Activated B cell treated with CpG ODN at 0.5 μM for 24 hours (primary cell): ENCODE results near the gene TUBA4A. TPM values are rescaled to one million over a fixed set of nuclear protein-coding genes. Genes with fewer than 3 reads are reported as not detected.

Source experiments
- ATAC-seq: fragments of 200-7000 bp; cut with Tn5 transposase; one replicate; pipeline ENCODE4 v1.10.0; 2021; ENCODE audit warnings: low read depth, mild to moderate bottlenecking, moderate library complexity
- CTCF ChIA-PET: fragments of 350-600 bp; sonication (Branson Sonifier 250); formaldehyde crosslinking; loops from one replicate; lab custom pipeline; 2021; ENCODE audit warnings: antibody characterized with exemption; lab: Charles Lee
- POLR2A ChIA-PET: fragments of 350-600 bp; sonication (Branson Sonifier 250); formaldehyde crosslinking; loops from one replicate; lab custom pipeline; 2021; ENCODE audit warnings: antibody characterized with exemption; lab: Charles Lee
- DNase-seq: peaks from one replicate; pipeline ENCODE4 v3.0.0; 2022
- H3K27ac Mint-ChIP-seq: one replicate; pipeline ENCODE4 v1.8.0; 2020; ENCODE audit warnings: mixed read lengths
- H3K27me3 Mint-ChIP-seq: one replicate; pipeline ENCODE4 v1.8.0; 2021; ENCODE audit warnings: mixed read lengths
- H3K36me3 Mint-ChIP-seq: one replicate; pipeline ENCODE4 v1.8.0; 2021; ENCODE audit warnings: low read depth, mixed read lengths
- H3K4me1 Mint-ChIP-seq: one replicate; pipeline ENCODE4 v1.8.0; 2021; ENCODE audit warnings: mixed read lengths
- H3K4me3 Mint-ChIP-seq: one replicate; pipeline ENCODE4 v1.8.0; 2020; ENCODE audit warnings: mild to moderate bottlenecking, mixed read lengths
- H3K9me3 Mint-ChIP-seq: one replicate; pipeline ENCODE4 v1.8.0; 2020; ENCODE audit warnings: mixed read lengths
- CTCF ChIP-seq: fragments of 200-600 bp; IDR thresholded peaks from one replicate; pipeline ENCODE4 v1.8.0; 2022; ENCODE audit warnings: antibody characterized with exemption, mild to moderate bottlenecking
- intact Hi-C: fragments of 100-400 bp; cut with micrococcal nuclease; formaldehyde crosslinking; loops from one replicate; pipeline ENCODE4 v1.15.1; 2024
- total RNA-seq: library from RNA; stranded (reverse); gene quantifications from 2 replicates; pipeline ENCODE4 v1.2.3, GENCODE V29; 2022

The TUBA4A gene
- total RNA-seq, 1 donor from 2014 or later = 184 TPM

DNA sequence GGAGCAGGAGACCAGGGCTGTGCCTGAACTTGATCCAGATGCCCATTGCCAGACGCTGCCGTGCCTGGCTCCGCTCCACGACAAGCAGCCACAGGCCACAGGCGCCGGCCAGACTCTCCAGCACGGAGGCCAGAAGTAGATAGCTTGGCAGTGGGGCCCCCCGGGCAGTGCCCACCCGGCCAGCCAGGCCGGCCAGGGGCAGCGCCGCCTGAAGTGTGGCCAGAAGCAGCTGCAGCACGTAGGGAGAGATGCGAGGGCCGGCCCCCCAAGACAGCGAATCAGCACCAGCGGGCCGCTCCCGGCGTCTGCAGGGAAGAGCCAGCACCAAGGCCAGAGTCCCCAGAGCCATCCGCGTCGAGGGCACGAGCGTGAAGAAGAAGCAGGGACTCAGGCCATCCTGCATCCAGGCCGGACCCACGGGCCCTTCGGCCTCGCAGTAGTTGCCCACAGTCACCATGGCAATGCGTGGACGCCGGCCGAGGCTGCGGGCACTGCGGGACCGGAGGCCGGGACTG is 35.4 kb downstream of the TUBA4A start:
- no peak for TF ChIP-seq CTCF
- Mint-ChIP-seq H3K4me3 (peak overlapping the region; percentile 81), H3K27me3 (no peaks in the 10 kb centered on the region), H3K36me3 (peaks cover 46% of the 10 kb centered on the region), H3K9me3 (no peaks in the 10 kb centered on the region), H3K4me1 (peaks cover 19% of the 10 kb centered on the region), H3K27ac (peak overlapping the region; percentile 38)
- intact Hi-C loops = loop anchor here (1.0 to 2.0 kb wide), 4 partner anchors 11 to 77 kb away; partner anchors contain the start of genes ANKZF1, ATG9A, NHEJ1 and RETREG2
- ChIA-PET POLR2A (interaction anchor here (0.6 to 5.9 kb wide), 21 partner anchors 9 to 558 kb away, joined by 3 to 61 read pairs (median 5); partner anchors contain the start of genes ANKZF1, ATG9A, CNPPD1 and DNAJB2), CTCF (interaction anchor here (0.7 to 4.3 kb wide), 9 partner anchors 10 to 83 kb away, joined by 3 to 25 read pairs (median 3); partner anchors contain the start of gene CNPPD1)
- no peak for DNase-seq
- ATAC-seq = peak; percentile 22

DNA sequence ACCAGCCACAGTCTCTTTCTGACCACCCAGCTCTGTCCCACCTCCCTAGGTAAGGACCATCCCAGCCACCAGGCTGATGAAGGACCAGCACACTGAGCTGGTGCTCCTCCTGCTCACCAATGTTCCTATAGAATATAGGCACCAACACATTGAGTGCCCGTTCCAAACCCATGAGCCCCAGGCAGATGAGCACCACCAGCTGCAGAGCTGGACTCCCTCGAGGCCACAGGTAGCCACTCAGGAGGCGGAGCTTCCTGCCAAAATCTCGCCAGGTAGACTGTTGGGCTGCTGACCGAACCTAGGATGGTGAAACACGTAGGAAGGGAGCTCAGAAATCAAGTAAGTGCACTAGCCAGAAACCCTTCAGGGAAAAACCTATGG is 37.2 kb downstream of the TUBA4A start:
- intact Hi-C loops = no loop called here
- Mint-ChIP-seq H3K4me3 (no peak overlapping the region), H3K27ac (no peak overlapping the region), H3K27me3 (no peaks in the 10 kb centered on the region), H3K36me3 (peaks cover 36% of the 10 kb centered on the region), H3K4me1 (peaks cover 22% of the 10 kb centered on the region), H3K9me3 (no peaks in the 10 kb centered on the region)
- CTCF ChIA-PET = interaction anchor here (0.6 to 4.3 kb wide), 3 partner anchors 8 to 78 kb away, joined by 3 to 25 read pairs (median 5); partner anchors contain the start of gene DNAJB2
- POLR2A ChIA-PET = interaction anchor here (1.3 to 5.9 kb wide), 5 partner anchors 10 to 63 kb away, joined by 4 to 61 read pairs (median 44); partner anchors contain the start of genes ANKZF1, ATG9A, CNPPD1 and DNAJB2
- ATAC-seq (no peak), DNase-seq (no peak)
- no peak for TF ChIP-seq CTCF

DNA sequence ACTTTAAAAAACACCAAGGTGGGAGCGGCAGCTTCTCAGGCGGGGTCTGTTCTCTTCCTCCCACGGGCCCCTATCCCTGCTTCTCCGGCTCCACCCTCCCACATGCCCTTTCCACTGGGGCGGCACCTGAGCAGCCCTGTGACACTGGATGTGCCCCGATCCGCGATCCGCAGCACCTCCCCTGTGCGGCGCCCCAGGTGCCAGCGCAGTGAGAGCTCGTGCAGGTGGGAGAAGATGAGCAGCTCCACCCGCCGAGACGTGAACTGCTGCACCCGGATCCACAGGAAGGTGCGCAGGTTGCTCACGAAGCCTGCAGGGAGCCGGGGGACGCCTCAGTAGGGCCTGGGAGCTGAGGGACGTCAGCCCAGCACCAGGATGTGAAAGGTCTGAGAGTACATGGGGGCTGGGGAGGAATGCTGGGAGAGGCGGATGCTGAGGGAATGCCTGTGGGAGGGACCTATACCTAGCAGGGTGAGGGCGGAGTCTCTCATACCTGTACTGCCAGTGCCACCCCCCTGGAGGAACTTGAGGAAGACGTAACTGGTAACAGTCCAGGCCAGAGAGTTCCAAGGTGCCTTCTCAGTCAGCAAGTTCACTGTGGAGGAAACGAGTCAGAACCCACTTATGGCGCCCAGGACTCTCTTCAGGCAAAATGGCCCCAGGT is 37.7 kb downstream of the TUBA4A start:
- ChIA-PET CTCF (interaction anchor here (0.5 to 4.3 kb wide), 3 partner anchors 7 to 1017 kb away, joined by 4 to 25 read pairs (median 5); no protein-coding TSS in a partner anchor), POLR2A (interaction anchor here (0.9 to 5.9 kb wide), 9 partner anchors 10 to 336 kb away, joined by 3 to 61 read pairs (median 4); partner anchors contain the start of genes ANKZF1, ATG9A, CNPPD1 and DNAJB2)
- no peaks in the 10 kb centered on the region for H3K27me3 Mint-ChIP-seq
- H3K4me1 Mint-ChIP-seq = peaks cover 27% of the 10 kb centered on the region
- TF ChIP-seq CTCF = no peak
- no peaks in the 10 kb centered on the region for H3K9me3 Mint-ChIP-seq
- peaks cover 32% of the 10 kb centered on the region for H3K36me3 Mint-ChIP-seq
- intact Hi-C loops = no loop called here
- H3K27ac Mint-ChIP-seq = no peak overlapping the region
- no peak for DNase-seq
- no peak overlapping the region for H3K4me3 Mint-ChIP-seq
- no peak for ATAC-seq

DNA sequence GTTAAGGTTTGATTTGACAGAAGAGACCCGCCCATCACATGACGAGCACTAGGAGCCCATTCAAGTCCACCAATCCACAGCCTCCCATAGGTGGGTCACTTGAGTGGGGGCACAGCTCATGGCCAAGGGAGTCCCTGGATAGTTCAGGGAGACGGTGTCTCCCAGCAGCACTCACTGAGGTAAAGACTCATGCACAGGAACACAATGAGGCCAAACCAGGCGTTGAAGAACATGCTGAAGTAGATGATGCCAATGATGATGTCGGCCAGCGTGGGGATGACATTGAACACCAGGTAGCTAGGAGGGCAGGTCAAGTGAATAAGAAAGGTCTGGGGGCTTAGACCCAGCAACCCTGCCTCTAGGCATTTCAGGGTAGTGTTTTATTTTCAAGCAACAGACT is 38.9 kb downstream of the TUBA4A start:
- no peaks in the 10 kb centered on the region for H3K27me3 Mint-ChIP-seq
- no peak overlapping the region for H3K27ac Mint-ChIP-seq
- H3K9me3 Mint-ChIP-seq = no peaks in the 10 kb centered on the region
- CTCF ChIA-PET = interaction anchor here (1.0 to 1.3 kb wide), 2 partner anchors 45 to 80 kb away, joined by 3 to 4 read pairs; partner anchors contain the start of gene SLC23A3
- ATAC-seq = no peak
- peaks cover 25% of the 10 kb centered on the region for H3K36me3 Mint-ChIP-seq
- TF ChIP-seq CTCF = no peak
- DNase-seq = no peak
- intact Hi-C loops = no loop called here
- POLR2A ChIA-PET = interaction anchor here (1.0 to 1.3 kb wide), 2 partner anchors 15 to 30 kb away, joined by 3 read pairs; partner anchors contain the start of genes ANKZF1, ATG9A, GLB1L and STK16
- H3K4me1 Mint-ChIP-seq = peaks cover 28% of the 10 kb centered on the region
- H3K4me3 Mint-ChIP-seq = no peak overlapping the region

- Mint-ChIP-seq H3K36me3 (peaks cover 27% of the 10 kb centered on the region), H3K9me3 (no peaks in the 10 kb centered on the region), H3K4me3 (no peak overlapping the region), H3K27ac (no peak overlapping the region), H3K4me1 (peaks cover 22% of the 10 kb centered on the region), H3K27me3 (no peaks in the 10 kb centered on the region)
- DNase-seq (no peak), ATAC-seq (no peak)
- POLR2A ChIA-PET = no interaction called here
- no peak for TF ChIP-seq CTCF
- CTCF ChIA-PET = interaction anchor here (1.3 kb wide), 1 partner anchor 81 kb away, joined by 4 read pairs; no protein-coding TSS in a partner anchor
- intact Hi-C loops = no loop called here
Observed at GRCh38 chr2:219214141-219214540, 39.6 kb downstream of the TUBA4A start.
